ENCODE measurements around the gene MYL1.
A peak's percentile ranks its signal among the peaks of the same experiment; 100 is the strongest.

The MYL1 gene

DNA sequence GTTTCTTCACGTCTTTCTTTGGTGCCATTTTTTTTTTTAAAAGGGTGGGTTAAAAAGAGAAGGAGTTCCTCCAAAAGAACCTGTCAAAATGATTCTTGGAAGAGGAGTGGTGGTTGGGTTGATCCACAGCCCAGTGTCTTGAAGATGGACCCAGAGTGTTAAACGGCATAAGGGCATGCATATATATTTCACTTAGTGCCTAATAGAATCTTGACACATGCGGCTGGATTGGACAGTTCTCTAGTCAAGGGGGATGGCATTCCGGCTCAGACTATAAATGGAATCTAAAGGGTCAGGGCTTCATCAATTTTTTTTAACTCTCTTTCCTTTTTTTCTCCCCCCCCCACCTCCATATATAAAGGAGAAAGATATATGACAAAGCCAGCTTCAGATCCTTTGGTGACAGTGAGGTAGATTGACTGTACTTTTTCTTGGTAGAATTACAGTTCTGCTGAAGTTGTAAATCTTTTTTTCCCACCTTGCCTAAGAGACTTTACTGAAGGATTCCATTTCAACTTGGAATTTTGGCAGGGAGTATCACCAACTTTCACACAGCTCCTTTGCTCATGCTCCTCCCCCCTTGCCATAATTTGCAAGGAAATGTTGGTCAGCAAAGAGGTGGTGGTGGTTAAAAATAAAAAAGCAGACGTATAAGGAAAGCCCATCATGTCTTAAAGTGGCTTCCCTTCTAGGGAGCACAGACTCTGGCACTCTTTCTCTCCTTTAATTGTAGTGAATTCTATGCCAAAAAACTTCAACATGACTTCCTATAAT lies at the start of gene MYL1:
TSS of gene MYL1 (minus strand) at position 160 of the 774 bp plus-strand sequence. CDS start at position 28, 132 bp downstream.
- no peak for DNase-seq (ENCODE audit: low read depth)

DNA sequence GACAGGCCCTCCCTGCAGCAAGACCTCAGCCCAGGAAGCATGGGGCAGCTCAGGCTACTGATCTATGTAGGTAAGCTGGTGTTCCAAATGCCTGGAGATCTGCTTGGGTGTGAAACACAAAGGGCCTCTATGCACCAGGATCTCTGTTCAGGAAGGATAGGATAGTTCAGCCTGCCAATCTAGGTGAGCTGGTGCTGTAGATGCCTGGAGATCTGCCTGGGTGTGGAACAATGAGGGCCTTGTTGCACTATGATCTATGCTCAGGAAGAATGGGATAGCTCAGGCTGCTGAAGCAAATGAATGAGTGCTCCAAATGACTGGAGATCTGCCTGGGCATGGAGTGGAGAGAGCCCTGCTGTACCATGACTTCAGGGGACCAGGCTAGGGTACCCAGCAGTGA lies 48.9 kb upstream of the MYL1 start:
- no peak for DNase-seq (ENCODE audit: low read depth)

- no peak for DNase-seq (ENCODE audit: low read depth)
Measured at GRCh38 chr2:210363261-210363660, 48.3 kb upstream of the MYL1 start.

GRCh38 chr2:210360412-210360811 lies 45.4 kb upstream of the MYL1 start:
- no peak for DNase-seq (ENCODE audit: low read depth)

GRCh38 chr2:210356944-210357343 lies 42.0 kb upstream of the MYL1 start:
- DNase-seq (ENCODE audit: low read depth): no peak

DNA sequence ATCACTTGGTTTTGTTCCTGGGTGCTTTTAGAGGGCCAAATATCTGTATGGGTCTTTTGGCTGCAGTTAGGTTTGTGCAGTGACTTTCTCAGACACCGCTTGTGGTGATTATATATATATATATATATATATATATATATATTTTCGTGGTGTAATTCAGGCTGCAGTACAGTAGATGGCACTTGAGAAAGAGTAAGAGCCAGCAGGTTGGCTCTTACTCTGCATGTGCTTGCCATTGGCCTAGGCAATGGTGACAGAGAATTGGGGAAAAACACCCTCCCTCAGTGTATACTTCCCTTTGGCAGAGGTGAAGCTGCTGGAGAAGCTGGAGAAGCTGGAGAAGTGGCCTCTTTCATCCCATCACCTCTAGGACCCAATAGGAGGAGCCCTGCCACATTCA lies 22.2 kb upstream of the MYL1 start:
- DNase-seq (ENCODE audit: low read depth): no peak

DNA sequence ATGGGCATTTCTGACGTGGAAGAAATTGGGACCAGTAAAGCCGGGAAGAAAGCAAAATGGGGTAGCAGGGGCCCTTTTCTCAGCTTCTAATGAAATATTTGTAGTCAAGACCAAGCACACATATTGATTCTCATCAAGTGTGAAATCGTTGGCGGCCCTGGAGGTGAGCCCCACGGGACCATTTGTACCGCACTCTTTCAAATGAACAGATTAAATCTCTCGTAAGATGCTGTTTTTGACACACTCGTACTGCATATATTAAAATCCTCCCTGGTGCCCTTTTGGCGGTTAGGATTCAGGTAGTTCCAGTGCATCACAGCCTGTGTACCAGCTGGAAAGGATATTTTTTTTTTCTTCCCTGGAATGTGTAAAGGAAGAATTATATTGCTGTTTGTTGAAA lies 9.9 kb upstream of the MYL1 start:
- DNase-seq (ENCODE audit: low read depth): no peak

DNA sequence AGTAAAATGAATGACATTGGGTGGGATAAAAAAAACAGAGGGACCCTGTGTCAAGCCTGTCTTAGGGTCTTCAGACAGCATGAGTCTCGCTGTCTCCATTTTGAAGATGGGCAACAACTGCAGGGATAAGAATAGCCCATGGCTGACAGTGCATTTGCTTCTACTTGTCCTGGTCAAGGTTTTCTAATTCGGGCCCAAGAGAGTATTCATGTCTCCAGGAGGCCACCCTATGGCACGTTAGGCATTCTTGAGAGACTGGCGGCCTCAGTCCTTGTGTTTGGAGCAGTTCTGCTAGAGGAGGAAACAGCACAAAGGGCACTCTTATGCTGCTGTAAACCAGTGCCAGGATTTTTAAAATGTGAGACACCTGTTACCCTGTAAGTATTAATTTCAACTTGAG lies 9.5 kb upstream of the MYL1 start:
- DNase-seq (ENCODE audit: low read depth): no peak

DNA sequence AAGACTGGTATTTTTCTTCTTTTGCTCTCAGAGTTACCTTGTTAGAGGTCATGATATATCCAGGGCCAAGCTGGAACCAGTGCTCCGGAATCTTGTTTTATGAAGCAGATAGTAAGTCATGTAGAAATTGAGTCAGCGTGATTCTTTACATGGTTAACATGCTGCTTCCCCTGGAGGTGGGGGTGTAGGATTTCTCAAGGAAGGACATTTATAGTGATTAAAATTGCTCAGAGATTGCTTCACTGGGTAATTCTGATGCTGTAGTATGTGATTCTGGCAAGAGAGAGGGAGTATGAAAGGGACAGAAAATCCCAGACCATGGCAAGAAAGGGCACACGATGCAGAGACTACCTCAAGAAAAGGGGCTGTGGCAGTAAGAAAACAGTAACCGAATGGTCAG lies 8.0 kb upstream of the MYL1 start:
- DNase-seq (ENCODE audit: low read depth): no peak

GRCh38 chr2:210318891-210319290 lies 3.9 kb upstream of the MYL1 start:
- peak; percentile 3 for DNase-seq (ENCODE audit: low read depth)

GRCh38 chr2:210318486-210318885 lies 3.5 kb upstream of the MYL1 start:
- DNase-seq (ENCODE audit: low read depth): no peak

DNA sequence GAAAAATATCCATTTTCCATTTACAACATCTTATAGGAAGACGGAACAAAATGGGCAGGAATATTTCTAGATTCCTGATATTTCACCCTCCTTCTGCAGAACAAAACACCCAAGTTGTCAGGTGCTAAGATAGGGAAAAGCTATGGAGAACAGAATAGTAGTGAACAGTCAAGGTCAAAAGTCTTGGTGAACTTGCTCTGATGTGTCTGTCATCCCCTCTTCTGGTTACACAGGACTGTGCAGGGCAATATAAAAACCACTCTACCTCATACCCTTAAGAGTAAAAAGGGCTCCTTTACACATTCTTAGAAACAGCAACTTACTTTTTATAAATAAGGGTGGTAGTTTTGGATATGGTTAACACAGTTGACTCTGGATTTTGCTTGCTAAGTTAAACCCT lies 4.4 kb downstream of the MYL1 start:
- no peak for DNase-seq (ENCODE audit: low read depth)

DNA sequence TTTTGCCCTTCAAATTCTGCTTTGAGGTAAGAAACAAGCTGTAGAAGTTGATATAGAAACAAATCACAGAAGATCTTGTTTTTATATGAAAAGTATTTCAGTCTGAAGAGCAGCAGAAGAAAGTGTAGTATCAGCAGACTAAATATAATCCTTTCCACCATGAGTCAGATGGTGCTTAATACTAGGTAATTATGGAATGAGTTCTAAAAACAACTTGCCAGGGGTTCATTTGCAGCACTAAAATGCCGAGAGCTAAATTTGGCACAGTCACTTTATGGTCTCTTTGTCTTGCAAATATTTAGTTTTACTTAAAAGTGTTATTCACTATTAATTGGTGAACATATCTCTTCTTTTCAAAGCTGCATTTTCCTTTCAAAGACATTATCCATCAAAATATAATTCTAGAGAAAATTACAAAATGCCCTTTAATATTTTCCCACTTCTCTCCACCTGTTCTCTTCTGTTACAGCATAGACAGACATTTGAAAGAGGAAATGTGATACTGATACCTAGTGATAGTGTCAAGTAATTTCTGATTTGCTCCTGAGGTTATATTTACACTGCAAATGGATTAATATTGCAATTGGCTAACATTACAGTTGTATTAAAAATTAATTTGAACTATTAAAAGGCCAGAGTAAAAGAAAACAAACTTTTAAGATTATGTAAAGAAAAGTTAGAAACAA lies 5.3 kb downstream of the MYL1 start:
- DNase-seq (ENCODE audit: low read depth): no peak

DNA sequence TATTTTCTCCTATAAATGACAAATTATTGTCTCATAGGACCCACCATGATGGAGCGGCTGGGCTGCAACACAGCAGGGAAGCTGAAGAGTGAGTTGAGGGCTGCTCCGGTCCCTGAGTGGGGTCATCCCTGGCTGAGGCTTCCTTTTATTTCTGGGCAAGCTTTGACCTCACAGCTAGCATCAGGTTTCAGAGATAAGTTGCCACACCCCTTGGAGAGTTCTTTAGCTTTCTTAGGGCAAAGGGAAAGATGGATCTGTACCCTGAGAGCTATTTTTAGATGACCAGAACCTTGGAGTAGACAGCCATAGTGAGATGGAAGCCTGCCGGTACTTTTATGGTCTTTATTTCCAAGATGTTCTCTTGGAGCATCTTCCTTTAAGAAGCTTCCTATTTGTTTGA lies 11.5 kb downstream of the MYL1 start:
- DNase-seq (ENCODE audit: low read depth): no peak

DNA sequence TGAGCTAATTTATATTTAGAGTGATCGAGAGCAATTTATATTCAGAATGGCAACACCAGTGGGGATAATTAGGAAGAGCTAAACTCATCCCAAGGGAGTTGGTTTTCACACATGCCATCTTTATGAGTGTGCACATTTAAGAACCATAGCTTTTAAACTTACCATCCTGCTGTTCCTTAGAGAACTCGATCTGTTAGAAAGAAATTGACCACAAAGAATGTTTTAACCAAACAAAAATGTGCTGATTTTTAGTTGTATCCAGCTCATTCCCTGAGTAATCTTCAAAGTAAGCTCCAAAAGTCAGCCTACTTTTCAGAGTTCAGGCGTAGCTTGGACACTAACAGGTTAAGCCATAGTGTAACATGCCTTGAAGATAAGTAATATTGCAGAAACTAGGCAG lies 12.6 kb downstream of the MYL1 start:
- DNase-seq (ENCODE audit: low read depth): peak; percentile 6

DNA sequence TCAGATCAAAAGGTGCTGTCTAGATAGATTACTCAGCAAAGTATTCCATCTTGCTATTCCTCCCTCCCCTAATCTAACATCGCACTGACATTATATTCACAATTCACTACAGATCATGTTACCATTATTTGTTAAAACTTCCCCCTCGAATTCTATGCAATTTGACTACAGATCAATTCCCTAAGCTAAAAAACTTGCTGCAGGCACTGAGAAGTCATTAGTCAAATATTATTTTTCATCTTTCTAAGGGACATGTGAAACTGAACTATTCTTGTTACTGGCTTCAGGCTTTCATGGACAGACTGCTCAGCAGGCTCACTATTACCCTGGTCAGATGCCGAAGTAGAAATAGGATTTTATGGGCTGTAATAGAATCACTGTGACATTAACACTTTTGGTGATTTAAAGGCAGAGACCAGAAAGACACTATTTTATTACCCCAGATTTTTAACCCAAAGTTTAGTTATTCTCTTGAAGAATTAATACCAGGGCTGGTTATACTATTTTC lies 15.1 kb downstream of the MYL1 start:
- DNase-seq (ENCODE audit: low read depth): no peak

DNA sequence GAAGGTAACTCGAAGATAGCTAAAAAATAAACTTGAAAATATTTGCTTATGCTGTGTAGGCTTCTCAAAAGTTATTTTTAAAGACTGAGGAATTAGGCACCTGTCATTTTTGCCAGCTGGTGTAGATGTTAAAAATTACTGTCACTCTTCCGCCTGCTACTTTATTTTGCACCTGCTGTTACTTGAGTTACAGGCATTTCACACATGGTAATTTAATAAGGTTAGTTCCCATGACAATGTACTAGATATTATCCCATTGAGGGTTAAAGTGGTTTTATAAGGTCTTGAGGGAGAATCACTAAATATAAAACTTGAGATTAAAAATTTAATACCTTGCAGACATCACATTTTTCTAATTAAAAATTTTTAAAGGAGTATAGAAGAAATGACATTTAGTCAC lies 26.6 kb downstream of the MYL1 start:
- DNase-seq (ENCODE audit: low read depth): no peak

GRCh38 chr2:210287301-210287700 lies 27.7 kb downstream of the MYL1 start:
- DNase-seq (ENCODE audit: low read depth): no peak

DNA sequence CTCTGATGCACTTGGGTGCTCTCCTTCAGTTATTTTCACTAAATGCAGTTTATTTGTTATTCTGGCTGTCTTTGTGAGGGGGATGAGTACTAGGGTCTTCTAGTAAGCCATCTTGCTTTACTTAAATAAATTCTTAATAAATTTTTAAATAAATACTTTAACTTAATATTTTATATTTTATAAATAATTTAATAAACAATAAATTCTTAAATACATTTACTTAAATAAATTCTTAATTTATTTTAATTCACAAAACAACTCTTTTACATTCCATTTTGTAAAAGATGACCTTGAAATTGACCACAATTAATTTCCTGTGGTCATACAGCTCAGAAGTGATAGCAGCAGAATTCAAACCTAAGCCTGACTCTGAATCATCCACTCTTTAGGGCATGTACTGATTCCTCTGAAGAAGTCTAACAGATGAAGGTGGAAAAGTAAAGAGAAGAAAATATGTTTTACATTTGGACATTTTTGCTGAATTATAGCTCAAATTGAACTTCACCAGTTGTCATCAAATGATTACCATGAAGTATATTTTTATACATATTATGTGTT lies 28.8 kb downstream of the MYL1 start:
- no peak for DNase-seq (ENCODE audit: low read depth)

DNA sequence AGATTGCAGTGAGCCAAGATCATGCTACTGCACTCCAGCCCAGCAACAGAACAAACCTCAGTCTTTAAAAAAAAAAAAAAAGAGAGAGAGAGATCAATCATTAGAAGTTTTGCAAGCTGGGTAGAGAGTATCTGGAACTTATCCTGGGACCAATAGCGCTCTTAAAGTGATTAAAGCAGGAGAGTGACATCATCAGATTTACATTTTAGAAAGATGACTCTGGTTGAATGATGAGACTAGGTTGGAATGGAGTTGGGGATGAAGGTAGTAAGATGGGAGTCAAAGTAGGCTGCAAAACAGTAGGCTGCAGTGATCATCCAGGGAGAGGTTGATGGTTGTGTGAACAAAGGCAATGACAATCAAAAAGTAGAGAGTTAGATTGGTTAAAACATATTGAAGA lies 37.8 kb downstream of the MYL1 start:
- DNase-seq (ENCODE audit: low read depth): no peak

- no peak for DNase-seq (ENCODE audit: low read depth)
Measured at GRCh38 chr2:210271300-210271699, 43.7 kb downstream of the MYL1 start.

- DNase-seq (ENCODE audit: low read depth): no peak
Measured at GRCh38 chr2:210269148-210269547, 45.8 kb downstream of the MYL1 start.

DNA sequence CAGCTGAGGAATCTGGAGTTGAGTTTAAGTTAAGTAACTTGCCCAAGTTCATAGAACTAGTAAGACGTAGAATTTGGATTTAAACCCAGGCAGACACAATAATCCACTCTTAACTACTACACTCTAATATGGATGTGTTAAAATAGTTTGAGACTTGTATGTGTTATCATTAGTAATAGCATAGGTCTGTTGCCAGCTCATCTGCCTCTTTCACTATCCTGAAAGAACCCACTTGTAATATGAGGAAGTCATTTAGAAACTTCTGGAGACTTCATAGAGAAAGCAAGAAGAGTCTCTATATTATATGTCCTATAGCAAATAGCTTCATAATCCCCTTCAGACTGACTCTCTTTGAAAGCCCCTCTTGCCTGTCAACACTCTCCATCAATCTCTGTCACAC lies 46.7 kb downstream of the MYL1 start:
- DNase-seq (ENCODE audit: low read depth): no peak

Measured in EH (cell line).